AG04449 (cell line): ENCODE measurements around the gene NRARP.
"Not testable (repeated sequence)": the region's sequence is repeated elsewhere in the genome, so short reads cannot be mapped to it uniquely, and the experiment has no call there.

ENCODE experiments used
- CTCF ChIA-PET: fragments of 350-600 bp; formaldehyde crosslinking; extraction: SDS; loops from one replicate; lab custom pipeline; 2021; ENCODE audit warnings: antibody characterized with exemption; lab: Yijun Ruan, JAX
- POLR2A ChIA-PET: fragments of 400-600, 350-600 bp; formaldehyde crosslinking; extraction: SDS; loops from one replicate; lab custom pipeline; 2020; ENCODE audit warnings: antibody characterized with exemption, inconsistent platforms; lab: Yijun Ruan, JAX
- DNase-seq: peaks from one replicate; pipeline ENCODE4 v3.0.0-alpha.2; 2010; ENCODE audit warnings: low read depth, low spot score
- H3K4me3 ChIP-seq: 2 replicates; pipeline ENCODE4 v1.5.1; 2011; ENCODE audit warnings: low read depth, mild to moderate bottlenecking, control low read depth, low read length
- CTCF ChIP-seq: IDR thresholded peaks from one replicate; pipeline ENCODE4 v1.5.1; 2011; ENCODE audit warnings: mild to moderate bottlenecking, moderate library complexity, low read length, control low read depth, inconsistent platforms; ENCODE audit not compliant: insufficient read depth; ENCODE audit errors: missing control alignments

NRARP gene

GRCh38 chr9:137330689-137331088, 28.6 kb upstream of the NRARP start:
- POLR2A ChIA-PET = interaction anchor here (0.6 kb wide), 1 partner anchor 90 kb away, joined by 3 read pairs; the partner anchor contains the start of gene TUBB4B
- H3K4me3 ChIP-seq = no peak overlapping the region
- no peak for TF ChIP-seq CTCF
- CTCF ChIA-PET = no interaction called here
- DNase-seq = no peak

- DNase-seq, H3K4me3 ChIP-seq, POLR2A ChIA-PET, CTCF ChIA-PET: not testable (repeated sequence)
Measured at GRCh38 chr9:137329590-137329989, 27.5 kb upstream of the NRARP start.

GRCh38 chr9:137327641-137328550, 25.8 kb upstream of the NRARP start:
- DNase-seq, CTCF ChIA-PET, POLR2A ChIA-PET, H3K4me3 ChIP-seq: not testable (repeated sequence)

- ChIA-PET CTCF (no interaction called here), POLR2A (no interaction called here)
- no peak for DNase-seq
- no peak for TF ChIP-seq CTCF
- H3K4me3 ChIP-seq = no peak overlapping the region
Measured at GRCh38 chr9:137326445-137327065, 24.5 kb upstream of the NRARP start.

GRCh38 chr9:137325799-137326198, 23.7 kb upstream of the NRARP start:
- H3K4me3 ChIP-seq = no peak overlapping the region
- DNase-seq = no peak
- ChIA-PET CTCF (no interaction called here), POLR2A (no interaction called here)
- no peak for TF ChIP-seq CTCF

- DNase-seq = no peak
- H3K4me3 ChIP-seq = no peak overlapping the region
- CTCF ChIA-PET = interaction anchor here (2.1 kb wide), 1 partner anchor 23 kb away, joined by 7 read pairs; the partner anchor contains the start of gene NRARP
- POLR2A ChIA-PET = no interaction called here
- TF ChIP-seq CTCF = no peak
Measured at GRCh38 chr9:137325124-137325523, 23.1 kb upstream of the NRARP start.
